Fibroblast of villous mesenchyme (primary cell): Measurements from ENCODE around the gene HUNK. TPM values are rescaled to one million over a fixed set of nuclear protein-coding genes. Genes with fewer than 3 reads are reported as not detected.

ENCODE experiments used
- DNase-seq: peaks from one replicate; pipeline ENCODE4 v3.0.0-alpha.2; 2010; ENCODE audit warnings: low read depth
- H3K4me3 ChIP-seq: 2 replicates; pipeline ENCODE4 v1.5.1; 2011; ENCODE audit warnings: low read depth, mild to moderate bottlenecking, low read length
- total RNA-seq: library from RNA; depleted of rRNA; stranded (reverse); fragments of >200 nt; gene quantifications from 2 replicates; pipeline ENCODE4 v1.2.3, GENCODE V29; 2012
- TF ChIP-seq, protein P1 (sequence below): IDR thresholded peaks from 2 replicates; pipeline ENCODE4 v1.5.1; 2012; ENCODE audit warnings: low read depth, mild to moderate bottlenecking, low read length; ENCODE audit not compliant: insufficient read depth

HUNK gene
- 1.3 and 1.6 TPM in 2 replicates for total RNA-seq

- TF ChIP-seq, protein P1, sequence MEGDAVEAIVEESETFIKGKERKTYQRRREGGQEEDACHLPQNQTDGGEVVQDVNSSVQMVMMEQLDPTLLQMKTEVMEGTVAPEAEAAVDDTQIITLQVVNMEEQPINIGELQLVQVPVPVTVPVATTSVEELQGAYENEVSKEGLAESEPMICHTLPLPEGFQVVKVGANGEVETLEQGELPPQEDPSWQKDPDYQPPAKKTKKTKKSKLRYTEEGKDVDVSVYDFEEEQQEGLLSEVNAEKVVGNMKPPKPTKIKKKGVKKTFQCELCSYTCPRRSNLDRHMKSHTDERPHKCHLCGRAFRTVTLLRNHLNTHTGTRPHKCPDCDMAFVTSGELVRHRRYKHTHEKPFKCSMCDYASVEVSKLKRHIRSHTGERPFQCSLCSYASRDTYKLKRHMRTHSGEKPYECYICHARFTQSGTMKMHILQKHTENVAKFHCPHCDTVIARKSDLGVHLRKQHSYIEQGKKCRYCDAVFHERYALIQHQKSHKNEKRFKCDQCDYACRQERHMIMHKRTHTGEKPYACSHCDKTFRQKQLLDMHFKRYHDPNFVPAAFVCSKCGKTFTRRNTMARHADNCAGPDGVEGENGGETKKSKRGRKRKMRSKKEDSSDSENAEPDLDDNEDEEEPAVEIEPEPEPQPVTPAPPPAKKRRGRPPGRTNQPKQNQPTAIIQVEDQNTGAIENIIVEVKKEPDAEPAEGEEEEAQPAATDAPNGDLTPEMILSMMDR: no peak
- H3K4me3 ChIP-seq: peak within 1 kb of the TSS; percentile 30
- DNase-seq: peak; percentile 11
Observed at GRCh38 chr21:31872452-31873274, at the start of gene HUNK. TSS of gene HUNK (plus strand) at chr21:31873020. CDS start at chr21:31873675, 655 bp downstream.

- TF ChIP-seq, protein P1: no peak
- DNase-seq: no peak
Observed at GRCh38 chr21:31829736-31830472, 42.9 kb upstream of the HUNK start.

DNA sequence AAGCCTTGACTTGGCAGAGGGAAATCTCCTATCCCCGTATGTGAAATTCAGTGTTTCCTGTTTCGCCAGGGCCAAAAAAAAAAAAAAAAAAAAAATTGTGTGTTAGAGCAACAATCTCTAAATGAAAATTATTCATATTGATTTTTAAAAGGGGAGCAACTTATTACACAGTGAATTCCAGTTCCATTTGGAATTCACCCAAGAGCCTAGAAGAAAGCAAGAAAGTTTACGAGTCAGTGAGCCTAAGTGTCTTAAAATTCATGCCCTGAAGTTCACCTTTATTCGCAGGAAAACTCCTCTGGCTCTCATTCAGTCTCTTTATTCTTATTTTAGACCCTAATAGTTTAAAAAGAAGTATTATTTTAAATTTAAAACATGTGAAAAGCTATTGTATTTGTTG, 42.1 kb upstream of the HUNK start:
- H3K4me3 ChIP-seq: no peak overlapping the region
- DNase-seq: no peak
- TF ChIP-seq, protein P1: no peak

More at GRCh38 chr21:31829736-31830472, 42.9 kb upstream of the HUNK start:
- H3K4me3 ChIP-seq: no peak overlapping the region

GRCh38 chr21:31837041-31837440, 35.8 kb upstream of the HUNK start:
- DNase-seq: no peak
- TF ChIP-seq, protein P1: no peak
- no peak overlapping the region for H3K4me3 ChIP-seq

DNA sequence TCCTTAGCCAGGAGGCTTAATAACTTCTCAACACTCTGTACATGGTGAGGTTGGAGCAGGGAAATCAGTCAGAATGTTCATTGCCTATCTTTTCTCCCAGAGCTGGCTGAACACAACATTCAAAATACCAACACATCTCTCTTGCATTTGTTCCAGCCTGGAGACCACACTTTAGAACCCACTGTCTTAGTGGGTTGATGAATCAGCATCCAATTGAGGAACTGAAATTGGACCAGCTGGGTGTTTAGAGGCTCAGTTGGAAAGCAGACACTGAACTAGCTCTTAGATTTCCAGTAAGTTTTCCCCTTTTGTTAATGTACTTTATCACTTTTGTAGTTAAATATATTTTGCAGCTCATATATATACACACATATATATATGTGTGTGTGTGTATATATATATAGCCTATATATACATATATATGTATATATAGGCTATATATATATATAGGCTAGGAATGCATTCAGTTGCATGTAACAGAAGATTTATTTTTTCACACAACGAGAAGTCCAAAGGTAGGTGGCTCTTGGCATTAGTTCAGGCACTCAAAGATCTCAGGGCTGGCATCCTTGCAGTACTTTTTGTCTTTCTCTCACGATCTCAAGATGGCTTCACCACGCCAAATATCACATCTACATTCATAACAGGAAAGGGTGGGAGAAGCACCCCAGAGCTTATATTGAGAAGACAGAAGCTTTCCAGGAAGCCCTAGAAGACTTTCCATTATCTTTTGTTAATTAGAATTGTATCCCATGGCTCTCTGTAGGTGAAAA, 35.0 kb upstream of the HUNK start:
- TF ChIP-seq, protein P1: no peak
- no peak for DNase-seq
- H3K4me3 ChIP-seq: no peak overlapping the region

DNA sequence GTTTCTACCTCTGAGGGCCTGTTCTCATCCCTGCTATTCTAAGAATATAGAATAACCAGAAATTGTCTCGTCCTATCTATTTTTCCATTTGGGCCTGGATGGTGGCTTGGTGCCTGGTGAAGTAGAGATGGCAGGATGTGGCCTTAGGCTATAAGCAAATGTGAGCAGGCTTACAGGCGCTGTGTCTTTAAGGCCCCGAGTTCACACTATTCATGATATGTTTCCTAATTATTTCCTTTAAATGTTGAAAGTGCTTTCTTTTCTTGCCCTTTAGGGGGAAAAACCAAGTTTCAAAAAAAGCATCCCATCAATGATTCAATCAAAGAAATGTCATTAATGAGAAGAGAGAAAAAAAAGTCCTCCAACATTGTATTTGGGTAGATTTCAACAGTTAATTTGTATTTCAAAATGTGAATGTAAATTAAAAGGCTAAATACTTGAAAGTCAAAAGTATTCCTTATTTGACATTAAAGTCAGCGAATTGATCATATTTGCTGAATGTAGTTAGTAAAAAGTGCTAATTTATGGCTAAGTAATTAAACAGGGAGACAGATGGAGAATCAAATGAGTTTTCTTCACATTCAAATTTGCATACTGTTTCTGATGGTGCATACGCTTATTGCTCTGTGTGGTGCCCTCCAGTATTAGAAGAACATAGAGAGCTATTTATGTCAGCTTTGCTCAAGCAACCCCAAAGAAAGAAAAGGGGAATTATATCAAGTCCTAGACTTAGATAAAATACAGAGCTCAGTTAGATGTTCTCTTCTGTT, 34.0 kb upstream of the HUNK start:
- no peak for DNase-seq
- TF ChIP-seq, protein P1: no peak
- H3K4me3 ChIP-seq: no peak overlapping the region
